ENCODE data around the gene LBH. TPM values are rescaled to one million over a fixed set of nuclear protein-coding genes. Genes with fewer than 3 reads are reported as not detected.

Gene LBH
- polyA plus RNA-seq, 1 of the 3 experiments (the other 2 are of a cell fraction) = 22.8 TPM

- no peak overlapping the region for H2AFZ ChIP-seq (ENCODE audit: low read depth)
- no peaks in the 10 kb centered on the region for H3K9me2 ChIP-seq
- no peaks in the 10 kb centered on the region for H3K36me3 ChIP-seq (replicated peaks in 1 of 2; ENCODE audit: control insufficient read depth in 1 of 2, insufficient read depth in 2 of 2, low read length in 1 of 2)
- no peak overlapping the region for H3K27ac ChIP-seq (ENCODE audit: low read depth in 2 of 2, low read length in 1 of 2)
- no peaks in the 10 kb centered on the region for H3K79me2 ChIP-seq (ENCODE audit: insufficient read depth)
- no peak overlapping the region for H3K4me2 ChIP-seq
- TF ChIP-seq MXI1 (IDR thresholded peaks at IDR 0.05; ENCODE audit: low read depth, low read length) (no peak), CTCF (IDR thresholded peaks at IDR 0.05) (no peak), FOXM1 (IDR thresholded peaks at IDR 0.05; ENCODE audit: low read depth) (no peak), NFIC (IDR thresholded peaks at IDR 0.05; ENCODE audit: borderline replicate concordance) (no peak), USF1 (IDR thresholded peaks at IDR 0.05; ENCODE audit: borderline replicate concordance, low read depth) (no peak), CHD2 (IDR thresholded peaks at IDR 0.05; ENCODE audit: low read length, partially characterized antibody) (no peak), RXRA (IDR thresholded peaks at IDR 0.05; ENCODE audit: borderline replicate concordance, low read depth) (no peak), MEF2A (IDR thresholded peaks at IDR 0.05; ENCODE audit: borderline replicate concordance, low read depth) (no peak), JUND (IDR thresholded peaks at IDR 0.05) (no peak), POLR2AphosphoS5 (IDR thresholded peaks at IDR 0.05; ENCODE audit: low read depth, low read length) (no peak), REST (IDR thresholded peaks at IDR 0.05; ENCODE audit: low read depth, low read length) (no peak), EZH2phosphoT487 (IDR thresholded peaks at IDR 0.05; ENCODE audit: borderline replicate concordance, low read depth) (no peak), MAX (IDR thresholded peaks at IDR 0.05; ENCODE audit: low read depth) (no peak), RCOR1 (IDR thresholded peaks at IDR 0.05; ENCODE audit: low read length) (no peak), ZBTB33 (IDR thresholded peaks at IDR 0.05; ENCODE audit: borderline replicate concordance, low read depth) (no peak)
- DNase-seq = no peak
- H3K4me1 ChIP-seq (ENCODE audit: control insufficient read depth in 1 of 2, insufficient read depth in 2 of 2, low read depth in 1 of 2, low read length in 1 of 2) = peaks cover 0 to 6% of the 10 kb centered on the region in 2 experiments; a peak in 1 of 4 replicates
- no peaks in the 10 kb centered on the region for H3K9me3 ChIP-seq
- no peak overlapping the region for H3K4me3 ChIP-seq (ENCODE audit: low read depth in 2 of 2, low read length in 1 of 2)
- 42% methylated on average over 4 of the region's 4 CpGs for WGBS (ENCODE audit: low lambda C conversion rate)
- H3F3A ChIP-seq (replicated peaks; ENCODE audit: insufficient read depth) = no peaks in the 10 kb centered on the region
- POLR2A ChIA-PET = no interaction called here
- H3K27me3 ChIP-seq (ENCODE audit: insufficient read depth) = no peaks in the 10 kb centered on the region; the same call in 1 of the 2 replicates
- H3K9ac ChIP-seq = no peak overlapping the region
- CTCF ChIA-PET = interaction anchor here (0.7 to 4.0 kb wide), 7 partner anchors 14 to 517 kb away, joined by 3 to 21 read pairs (median 4); no protein-coding TSS in a partner anchor
- H4K20me1 ChIP-seq (ENCODE audit: insufficient read depth) = no peaks in the 10 kb centered on the region
Measured at GRCh38 chr2:30195016-30195415, 36.3 kb upstream of the LBH start.

All from SK-N-SH (cell line).